HG02970 (cell line): ENCODE results near the gene PAQR8.

ENCODE experiments used
- ATAC-seq: cut with Tn5 transposase; IDR thresholded peaks from one replicate; pipeline ENCODE4 v1.9.1; 2021; ENCODE audit warnings: mild to moderate bottlenecking, moderate library complexity, moderate number of reproducible peaks; ENCODE audit not compliant: unreplicated experiment, low FRiP score

The PAQR8 gene

DNA sequence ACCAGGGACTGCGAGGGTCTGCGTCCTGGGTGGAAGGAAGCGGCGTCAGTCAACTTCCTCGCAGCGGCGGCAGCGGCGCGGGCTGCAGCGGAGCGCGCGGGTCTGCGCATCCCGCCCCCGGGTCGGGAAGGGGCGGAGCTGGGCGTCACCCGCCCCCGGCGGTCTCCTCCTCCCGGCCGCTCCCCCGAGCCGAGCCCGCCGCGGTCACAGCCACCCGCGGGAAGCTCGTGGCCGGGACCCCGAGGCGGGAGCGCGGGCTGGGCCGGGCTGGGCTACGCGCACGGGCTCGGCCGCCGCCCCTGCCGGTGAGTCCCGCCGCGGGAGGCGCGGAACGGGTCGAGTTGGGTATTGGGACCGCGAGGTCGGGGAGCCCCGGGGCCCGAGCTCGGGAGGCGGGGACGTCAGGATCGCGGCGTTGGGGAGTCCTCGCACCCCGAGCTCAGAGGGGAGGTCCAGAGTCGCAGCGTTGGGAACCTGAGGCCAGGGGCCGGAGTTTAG lies at the start of gene PAQR8:
Gene PAQR8 (plus strand): TSS at position 207 of the 498 bp plus-strand sequence. CDS start 41,063 bp downstream, outside the sequence.
- ATAC-seq: peak; percentile 87

DNA sequence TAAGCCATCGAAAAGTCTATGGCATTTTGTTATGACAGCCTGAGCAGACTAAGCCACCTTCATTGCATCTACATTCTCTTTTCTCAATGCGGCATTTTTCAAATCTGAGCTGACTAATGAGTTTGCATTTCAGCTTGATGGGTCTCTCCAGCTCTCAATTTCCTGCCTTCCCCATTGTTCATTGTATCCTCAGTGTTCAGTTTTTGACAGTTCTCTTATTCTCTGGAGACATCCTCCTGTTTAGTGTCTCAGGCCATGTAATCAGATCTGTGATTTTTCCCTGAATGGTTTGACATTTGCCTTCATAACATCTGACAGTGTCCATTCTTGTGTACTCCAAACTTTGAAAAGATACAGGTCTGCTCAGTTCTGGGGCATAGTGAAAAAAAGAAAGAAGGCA lies 49.5 kb upstream of the PAQR8 start:
- ATAC-seq: no peak

DNA sequence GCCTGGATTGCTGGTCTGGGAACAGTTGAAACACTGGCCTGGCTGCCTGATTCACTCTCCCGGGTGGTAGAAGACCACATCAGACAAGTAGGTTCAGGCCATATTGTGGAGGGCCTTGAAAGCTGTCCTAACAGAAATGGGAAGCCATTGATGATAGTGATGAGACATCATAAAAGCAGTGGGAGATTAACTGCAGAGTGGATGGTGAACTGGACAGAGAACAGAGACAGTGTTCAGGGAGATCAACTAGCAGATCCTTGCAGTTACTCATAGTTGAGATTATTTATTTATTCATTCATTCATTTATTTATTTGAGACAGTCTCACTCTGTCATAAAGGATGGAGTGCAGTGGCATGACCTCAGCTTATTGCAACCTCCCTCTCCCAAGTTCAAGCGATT lies 47.2 kb upstream of the PAQR8 start:
- ATAC-seq: no peak

GRCh38 chr6:52317211-52317610 lies 44.7 kb upstream of the PAQR8 start:
- ATAC-seq: no peak

GRCh38 chr6:52317841-52318581 lies 43.9 kb upstream of the PAQR8 start:
- ATAC-seq: peak; percentile 77

DNA sequence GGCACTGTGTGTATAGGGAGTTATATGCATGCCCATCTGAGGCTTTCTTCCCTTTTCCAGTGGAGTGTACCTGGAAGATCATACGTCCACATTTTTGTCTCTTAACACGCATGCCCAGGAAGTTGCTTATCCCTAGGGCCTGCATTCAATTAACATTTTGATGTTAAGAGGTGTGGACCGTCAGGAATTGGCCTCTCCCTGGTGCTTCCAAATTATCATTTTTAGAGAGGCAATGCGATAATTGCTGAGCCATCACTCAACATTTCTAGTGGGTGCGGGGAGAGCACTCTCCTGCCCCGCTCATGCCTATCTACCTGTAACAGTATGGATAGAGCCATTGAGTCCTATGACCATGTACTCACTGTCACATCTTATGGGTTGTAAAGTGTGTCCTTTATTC lies 37.8 kb upstream of the PAQR8 start:
- ATAC-seq: no peak

- no peak for ATAC-seq
These were observed 36.1 kb upstream of the PAQR8 start for GRCh38 chr6:52325695-52326471.

GRCh38 chr6:52326540-52327364 lies 35.2 kb upstream of the PAQR8 start:
- no peak for ATAC-seq

GRCh38 chr6:52328303-52328662 lies 33.7 kb upstream of the PAQR8 start:
- no peak for ATAC-seq

GRCh38 chr6:52328729-52329128 lies 33.2 kb upstream of the PAQR8 start:
- no peak for ATAC-seq

DNA sequence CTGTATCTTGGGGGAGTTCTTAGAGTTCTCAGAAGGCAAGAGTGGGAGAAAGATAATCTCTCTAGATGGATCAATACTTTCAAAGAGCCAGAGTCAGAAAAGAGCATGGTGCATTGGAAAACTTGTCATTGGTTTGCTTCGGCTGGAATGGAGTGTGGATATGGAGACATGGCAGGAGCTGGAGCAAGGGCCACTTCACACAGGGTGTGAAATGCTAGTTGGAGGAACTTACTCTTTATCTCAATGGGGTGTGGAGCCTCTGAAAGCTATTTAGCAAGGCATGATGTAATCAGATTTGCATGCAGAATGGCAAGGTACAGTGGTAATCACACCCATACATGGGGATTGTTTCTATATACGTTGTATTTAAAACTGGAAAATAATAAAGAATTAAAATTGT lies 31.5 kb upstream of the PAQR8 start:
- no peak for ATAC-seq

- no peak for ATAC-seq
These were observed 30.0 kb upstream of the PAQR8 start for GRCh38 chr6:52331793-52332457.

DNA sequence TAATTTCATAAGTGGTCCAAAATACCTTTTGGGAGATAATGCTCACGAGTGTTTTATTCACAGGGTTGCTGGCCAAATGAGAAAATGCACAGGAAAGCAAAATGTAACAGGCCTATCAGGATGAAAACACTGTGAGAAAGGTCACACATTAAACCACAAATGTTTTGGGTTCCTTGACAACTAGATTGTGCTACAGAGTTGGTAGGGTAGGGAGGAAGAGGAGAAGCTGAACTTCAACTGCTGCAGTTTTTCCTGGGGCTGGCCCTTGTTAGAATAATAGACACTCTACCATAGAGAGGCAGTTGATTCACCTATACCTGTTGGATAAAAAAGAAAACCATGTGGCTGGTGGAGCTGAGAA lies 28.1 kb upstream of the PAQR8 start:
- ATAC-seq: no peak

GRCh38 chr6:52335576-52335975 lies 26.4 kb upstream of the PAQR8 start:
- ATAC-seq: no peak

- ATAC-seq: no peak
These were observed 24.9 kb upstream of the PAQR8 start for GRCh38 chr6:52336919-52337561.

GRCh38 chr6:52337633-52338290 lies 24.2 kb upstream of the PAQR8 start:
- no peak for ATAC-seq

DNA sequence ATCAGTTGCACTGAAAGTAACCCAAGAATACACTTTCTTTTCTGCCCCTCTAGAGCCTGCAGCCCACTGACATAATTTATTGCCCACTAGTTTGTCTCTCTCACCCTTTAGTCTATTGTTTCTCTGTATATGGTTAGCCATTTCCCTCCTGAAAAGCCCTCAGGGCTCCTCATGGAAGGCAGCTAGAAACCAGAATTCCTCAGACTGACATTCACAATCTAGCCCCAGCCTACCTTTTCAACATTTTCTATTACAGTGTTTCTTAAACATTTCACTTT lies 21.4 kb upstream of the PAQR8 start:
- no peak for ATAC-seq

DNA sequence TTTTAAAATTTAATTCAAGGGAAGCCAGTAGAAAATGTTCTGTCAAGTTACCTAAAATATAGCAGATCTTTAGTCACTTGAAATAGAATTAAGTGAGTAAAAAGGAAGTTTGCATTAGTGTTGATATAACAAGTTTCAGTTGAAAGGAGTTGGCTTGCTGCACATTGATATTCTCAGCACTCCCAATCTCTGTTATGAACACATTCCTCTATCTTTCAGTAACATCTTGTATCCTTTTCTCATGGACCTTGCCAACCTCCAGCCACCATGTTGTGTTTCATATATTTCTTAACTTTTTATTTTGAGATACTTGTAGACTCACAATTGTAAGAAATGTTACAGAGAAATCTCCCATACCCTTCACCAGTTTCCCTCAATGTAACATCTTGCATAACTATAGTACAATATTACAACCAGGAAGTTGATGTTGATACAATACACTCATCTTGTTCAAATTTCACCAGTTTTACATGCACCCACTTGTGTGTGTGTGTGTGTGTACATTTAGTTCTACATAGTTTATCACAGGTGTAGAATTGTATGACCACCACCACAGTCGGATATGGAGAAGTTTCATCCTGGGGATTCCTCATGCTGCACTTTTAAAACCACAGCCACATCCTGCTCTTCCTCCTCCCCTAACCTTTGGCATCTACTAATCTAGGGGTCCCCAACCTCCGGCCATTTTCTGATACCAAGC lies 20.2 kb upstream of the PAQR8 start:
- no peak for ATAC-seq

DNA sequence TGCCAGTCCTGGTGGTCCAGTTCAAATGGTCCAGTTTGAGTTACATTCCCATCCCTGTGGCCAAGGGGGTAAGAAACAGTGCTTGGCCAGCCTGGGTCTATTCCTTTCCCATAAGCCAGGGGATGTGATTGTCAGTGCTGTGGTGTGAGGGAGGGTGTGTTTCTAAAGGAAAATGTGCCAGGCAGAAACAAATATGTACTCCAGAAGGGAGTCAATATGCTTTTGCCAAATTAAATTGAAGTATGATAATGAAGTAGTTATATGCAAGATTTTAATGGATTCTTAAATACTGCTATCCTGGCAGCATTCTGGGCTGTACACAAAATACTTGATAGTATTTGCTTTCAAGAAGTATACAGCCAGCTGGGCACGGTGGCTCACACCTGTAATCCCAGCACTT lies 16.6 kb upstream of the PAQR8 start:
- ATAC-seq: no peak
